GM21825 (cell line): ENCODE data around the gene LTBP1.

ENCODE experiments used
- ATAC-seq: cut with Tn5 transposase; IDR thresholded peaks from one replicate; pipeline ENCODE4 v1.9.1; 2021; ENCODE audit warnings: mild to moderate bottlenecking, moderate library complexity; ENCODE audit not compliant: unreplicated experiment

LTBP1 gene

DNA sequence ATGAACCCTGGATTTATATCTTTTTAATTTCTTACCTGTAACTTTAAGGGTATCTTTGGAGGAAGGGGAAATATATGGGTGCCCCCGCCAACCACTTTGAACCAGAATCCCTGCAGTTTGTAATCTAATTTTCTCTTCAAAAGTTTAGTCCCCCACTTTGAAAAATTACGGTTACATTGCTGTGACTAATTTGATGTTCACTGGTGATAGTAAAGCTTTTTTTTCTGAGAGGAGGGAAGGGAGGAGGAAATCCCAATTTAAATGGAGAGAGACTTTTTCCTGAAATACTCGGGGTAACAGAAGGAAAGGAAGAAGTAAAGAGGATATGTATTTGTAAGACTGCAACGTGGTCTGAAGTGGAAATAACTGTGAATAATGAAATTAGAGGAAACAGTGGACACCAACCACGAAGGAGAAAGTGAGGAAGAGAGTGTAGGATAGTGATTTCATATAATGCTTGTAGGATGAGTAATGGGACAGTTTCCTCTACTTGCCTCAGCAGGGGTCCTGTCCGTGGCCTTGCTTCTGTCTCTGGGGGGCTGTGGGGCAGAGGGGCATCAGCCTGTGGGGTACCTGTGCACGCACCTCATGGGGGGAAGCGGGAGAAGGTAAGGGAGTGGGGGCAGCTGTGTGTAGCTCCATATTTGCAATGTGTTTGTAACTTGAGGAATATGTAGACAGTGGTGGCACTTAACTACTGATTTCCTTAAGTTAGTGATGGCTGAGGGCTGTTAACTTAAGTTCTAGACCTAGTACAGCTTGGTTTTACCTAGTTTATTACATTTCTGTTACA is 161.1 kb downstream of the LTBP1 start:
- no peak for ATAC-seq

GRCh38 chr2:33108483-33109443 is 162.0 kb downstream of the LTBP1 start:
- ATAC-seq: no peak

DNA sequence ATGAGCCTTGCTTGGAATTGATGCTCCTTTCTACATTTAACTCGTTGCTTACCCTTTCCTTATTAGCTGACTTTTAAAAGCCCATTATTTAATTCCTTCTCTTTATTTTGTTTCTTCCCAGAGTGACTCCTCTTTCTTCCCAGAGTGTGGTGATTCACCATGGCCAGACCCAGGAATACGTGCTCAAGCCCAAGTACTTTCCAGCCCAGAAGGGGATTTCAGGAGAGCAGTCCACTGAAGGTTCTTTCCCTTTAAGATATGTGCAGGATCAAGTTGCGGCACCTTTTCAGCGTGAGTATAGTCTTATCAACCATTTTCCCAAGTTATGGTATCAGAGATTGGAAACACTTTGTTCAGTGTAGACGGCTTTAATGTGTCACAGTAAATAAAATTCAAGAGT is 163.7 kb downstream of the LTBP1 start:
- no peak for ATAC-seq

DNA sequence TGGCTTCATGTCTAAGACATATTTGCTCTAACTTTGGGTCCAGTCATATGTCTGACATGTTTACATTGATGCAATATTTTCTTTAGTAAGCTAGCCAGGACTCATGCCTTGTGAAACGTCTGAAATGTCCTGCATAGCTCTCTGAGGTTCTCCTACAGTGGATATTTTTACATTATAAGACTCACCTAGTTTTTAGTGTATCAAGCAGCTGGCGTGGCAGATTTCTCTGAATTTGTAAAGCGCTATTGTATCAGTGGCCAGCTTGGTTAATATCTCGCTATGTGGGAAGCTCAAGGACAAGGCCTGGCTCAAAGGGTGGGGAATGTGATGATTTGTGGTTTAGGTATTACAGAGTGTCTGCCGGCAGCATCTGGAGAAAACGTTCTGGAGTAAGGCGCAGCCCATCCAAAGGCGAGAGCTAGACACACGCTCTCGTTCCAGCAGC is 164.3 kb downstream of the LTBP1 start:
- ATAC-seq: no peak

GRCh38 chr2:33115196-33115595 is 168.4 kb downstream of the LTBP1 start:
- ATAC-seq: no peak

GRCh38 chr2:33115728-33116127 is 169.0 kb downstream of the LTBP1 start:
- ATAC-seq: no peak

DNA sequence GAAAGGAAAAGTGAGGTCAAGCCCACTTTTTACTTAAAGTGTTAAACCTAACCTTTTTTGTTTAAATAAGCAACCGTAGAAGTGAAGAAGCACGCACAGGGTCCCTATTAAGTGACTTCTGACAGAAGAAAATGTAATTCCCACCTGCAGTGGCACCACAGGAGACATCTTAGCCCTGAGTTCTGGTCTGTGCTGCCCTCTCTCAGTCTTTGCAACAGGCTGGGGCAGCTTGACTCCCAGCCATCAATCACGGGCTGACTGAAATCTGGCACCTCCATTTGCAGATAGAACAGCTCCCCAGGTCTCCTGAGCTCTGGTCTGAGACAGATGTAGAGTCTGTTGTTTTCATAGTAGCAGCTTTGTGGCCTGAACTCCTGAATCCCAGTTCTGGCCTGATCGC is 170.0 kb downstream of the LTBP1 start:
- no peak for ATAC-seq

GRCh38 chr2:33118651-33119050 is 171.9 kb downstream of the LTBP1 start:
- no peak for ATAC-seq

DNA sequence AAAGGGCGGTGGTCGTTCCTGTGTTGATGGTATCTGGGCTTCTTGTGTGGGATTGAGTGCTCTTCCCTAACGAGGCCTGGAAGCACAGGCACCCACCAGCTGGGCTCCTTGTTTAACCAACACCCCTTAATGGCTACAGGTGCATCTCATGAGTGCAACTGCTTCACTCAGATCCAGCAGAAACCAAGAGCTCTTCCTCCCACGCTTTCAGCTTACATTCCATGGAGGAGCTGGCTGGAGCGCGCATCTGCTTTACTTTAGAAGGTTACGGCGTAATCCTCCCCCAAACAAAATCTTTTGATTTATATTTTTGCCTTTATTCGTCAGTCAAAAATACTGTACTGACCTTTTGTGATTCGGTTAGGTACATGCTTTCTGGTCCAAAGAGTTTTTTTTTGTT is 174.7 kb downstream of the LTBP1 start:
- no peak for ATAC-seq

DNA sequence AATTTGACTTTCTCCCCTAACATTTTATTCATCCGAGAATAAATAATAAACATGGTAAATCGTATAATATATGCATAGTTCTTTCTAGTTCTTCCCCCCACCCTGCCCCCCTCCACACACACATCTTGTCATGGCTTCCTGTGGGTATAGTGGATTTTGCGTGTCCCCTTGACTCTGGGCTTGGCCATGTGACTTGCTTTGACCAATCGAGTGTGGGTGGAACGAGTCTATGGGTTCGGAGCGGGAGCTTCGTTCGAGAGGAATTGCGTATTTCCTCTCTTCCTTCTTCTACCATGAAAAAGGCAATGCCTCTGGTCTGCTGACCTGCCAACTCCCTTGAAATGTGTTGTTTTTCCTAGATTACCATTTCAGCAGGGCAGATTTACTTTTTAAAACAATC is 175.2 kb downstream of the LTBP1 start:
- no peak for ATAC-seq

DNA sequence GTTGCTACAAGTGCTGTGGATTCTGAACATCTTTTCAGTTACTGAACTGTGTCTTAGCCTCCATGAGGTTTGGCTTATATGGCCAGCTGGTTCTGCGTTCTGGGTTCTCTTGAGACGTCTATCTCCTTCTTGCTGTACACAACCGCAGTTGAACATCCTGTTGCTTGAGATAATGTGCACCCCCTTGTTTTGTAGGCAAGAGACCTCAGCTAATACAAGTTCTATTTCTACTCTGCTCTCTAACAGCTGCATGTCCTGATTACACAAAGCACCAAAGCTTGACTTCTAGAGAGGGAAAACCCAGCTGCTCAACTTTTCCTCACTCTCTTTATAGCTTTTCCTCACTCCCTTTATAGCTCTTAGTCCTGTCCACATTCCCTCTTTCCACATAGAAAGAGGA is 176.0 kb downstream of the LTBP1 start:
- ATAC-seq: no peak

DNA sequence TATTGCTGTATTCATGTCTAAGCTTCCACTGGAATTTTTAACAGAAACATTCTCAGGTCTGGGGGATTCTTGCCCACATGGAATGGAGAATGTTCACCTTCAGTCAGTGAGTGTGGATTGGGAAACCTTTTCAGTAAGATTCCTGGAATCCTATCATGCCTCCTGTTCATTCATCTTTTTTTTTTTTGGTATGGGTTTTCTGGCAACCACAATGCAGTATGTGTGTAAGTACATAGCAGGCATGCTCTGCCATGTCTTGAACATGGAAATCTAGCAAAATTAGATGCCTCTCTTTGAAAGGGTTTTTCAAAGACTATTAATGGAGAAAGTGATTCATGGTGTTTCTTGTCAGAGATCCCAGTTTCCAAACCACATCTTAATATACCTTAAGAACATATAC is 176.5 kb downstream of the LTBP1 start:
- no peak for ATAC-seq

- ATAC-seq: no peak
Measured at GRCh38 chr2:33126552-33126951, 179.8 kb downstream of the LTBP1 start.

GRCh38 chr2:33126958-33127357 is 180.2 kb downstream of the LTBP1 start:
- no peak for ATAC-seq

DNA sequence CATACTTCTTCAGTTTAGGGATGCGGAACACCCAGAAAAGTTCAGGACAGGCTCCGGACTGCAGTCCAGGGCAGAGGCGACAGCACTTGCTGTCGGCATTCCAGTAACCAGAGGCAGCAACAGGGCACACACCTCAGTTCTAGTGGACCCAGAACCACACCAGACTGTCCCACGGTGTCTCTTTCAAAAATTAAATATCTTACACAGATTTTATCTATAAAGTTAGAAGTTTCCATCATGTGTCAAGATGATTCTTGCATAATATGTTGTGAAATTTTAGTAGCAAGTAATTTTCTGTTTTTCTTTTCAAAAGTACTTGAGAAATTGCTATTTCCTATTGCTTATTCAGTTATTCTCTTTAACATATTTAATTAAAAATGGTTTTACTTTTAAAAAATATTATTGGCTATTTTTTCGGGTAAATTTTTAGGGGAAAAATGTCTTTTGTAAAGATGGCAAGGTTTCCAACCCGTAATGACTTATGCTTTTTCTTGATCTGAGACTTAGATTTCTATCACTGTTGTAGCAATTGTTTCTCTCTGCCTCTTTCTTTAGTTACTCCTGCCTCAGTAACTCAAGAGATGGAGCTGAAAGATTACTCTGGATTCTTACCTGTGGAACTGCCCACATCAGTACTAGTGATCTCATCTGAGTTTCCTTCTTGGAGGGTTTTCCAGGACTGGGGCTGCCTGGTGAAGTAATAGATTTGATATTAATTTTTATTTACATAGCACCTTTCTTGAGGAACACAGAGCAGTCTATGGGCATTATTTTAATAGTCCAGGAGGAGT is 182.7 kb downstream of the LTBP1 start:
- ATAC-seq: no peak

DNA sequence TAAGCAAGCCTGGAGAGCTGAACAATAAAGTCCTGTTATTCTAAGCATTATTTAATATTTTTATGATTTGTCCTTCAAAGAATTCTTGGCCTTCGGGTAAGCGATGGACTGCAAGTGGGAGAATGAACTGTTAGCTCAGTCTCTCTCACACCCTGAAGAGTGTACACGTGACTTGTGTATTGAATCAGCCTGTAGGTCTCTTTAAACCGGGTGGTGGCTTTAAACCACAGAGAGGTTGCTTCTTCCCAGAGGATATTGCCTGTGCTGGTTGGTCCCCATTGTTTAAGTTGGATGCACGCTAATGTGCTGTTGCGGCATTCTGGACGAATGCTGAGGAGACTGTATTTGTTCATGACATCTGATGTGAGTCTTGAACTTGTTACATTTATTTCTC is 183.3 kb downstream of the LTBP1 start:
- no peak for ATAC-seq

DNA sequence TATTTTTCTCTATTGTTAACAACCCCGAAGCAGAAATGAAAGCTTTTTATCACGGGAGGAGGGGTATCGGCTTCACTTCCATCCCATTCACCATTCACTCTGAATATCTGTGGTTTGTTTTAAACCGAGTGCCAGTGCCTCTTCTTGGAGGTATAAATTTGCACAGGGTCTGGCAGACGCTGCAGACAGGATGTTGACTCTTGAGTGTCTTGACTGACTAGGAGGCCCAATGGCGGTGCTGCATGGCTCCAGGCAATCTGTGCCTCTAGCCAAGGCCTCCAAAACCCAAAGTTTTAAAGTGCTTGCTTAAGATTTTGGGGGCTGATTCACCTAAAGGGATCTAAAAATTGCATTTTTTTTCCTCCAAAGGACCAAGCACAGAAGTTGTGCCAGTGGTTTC is 183.8 kb downstream of the LTBP1 start:
- no peak for ATAC-seq

DNA sequence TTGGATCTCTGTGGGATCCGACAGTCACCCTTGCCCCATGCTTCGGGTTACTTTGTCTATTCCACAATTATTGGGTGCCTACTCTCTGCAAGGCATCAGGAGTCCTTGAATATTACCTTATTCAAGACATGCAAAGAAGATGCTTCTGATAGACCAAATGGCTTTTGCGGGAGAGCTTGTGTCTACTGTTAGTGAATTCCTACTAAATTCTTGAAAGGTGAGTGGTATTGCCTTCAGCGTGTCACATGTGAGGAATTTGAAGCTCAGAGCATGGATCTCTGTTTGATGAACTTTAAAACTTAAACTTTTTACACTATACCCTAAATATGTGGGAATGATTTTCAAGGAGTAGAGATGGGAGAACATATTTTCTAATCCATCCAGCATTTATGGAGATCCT is 184.4 kb downstream of the LTBP1 start:
- no peak for ATAC-seq

- no peak for ATAC-seq
Measured at GRCh38 chr2:33131749-33132148, 185.0 kb downstream of the LTBP1 start.

DNA sequence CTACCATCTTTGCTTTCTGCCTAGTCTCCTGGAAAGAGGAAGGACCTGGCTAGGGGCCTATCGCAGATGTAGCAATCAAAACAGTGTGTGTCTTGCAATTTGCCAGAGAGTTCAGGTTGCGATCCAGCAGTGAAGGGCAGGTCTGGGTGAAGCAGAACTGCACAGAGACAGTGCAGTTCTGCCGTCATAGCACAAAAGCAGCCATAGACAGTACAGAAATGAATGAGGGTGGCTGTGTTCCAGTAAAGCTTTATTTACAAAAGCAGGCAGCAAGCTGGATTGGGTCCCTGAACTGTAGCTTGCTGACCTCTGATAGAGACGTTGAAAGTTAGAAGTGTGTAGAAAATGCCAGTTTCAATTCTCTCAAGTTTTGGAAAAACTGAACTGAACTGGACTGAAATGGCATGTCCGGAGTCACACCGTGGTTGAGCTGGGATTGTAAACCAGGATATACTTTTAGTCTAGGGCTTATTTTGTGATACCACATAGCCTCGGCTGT is 186.8 kb downstream of the LTBP1 start:
- no peak for ATAC-seq
